ENCODE results near the gene MAGEB17.

DNA sequence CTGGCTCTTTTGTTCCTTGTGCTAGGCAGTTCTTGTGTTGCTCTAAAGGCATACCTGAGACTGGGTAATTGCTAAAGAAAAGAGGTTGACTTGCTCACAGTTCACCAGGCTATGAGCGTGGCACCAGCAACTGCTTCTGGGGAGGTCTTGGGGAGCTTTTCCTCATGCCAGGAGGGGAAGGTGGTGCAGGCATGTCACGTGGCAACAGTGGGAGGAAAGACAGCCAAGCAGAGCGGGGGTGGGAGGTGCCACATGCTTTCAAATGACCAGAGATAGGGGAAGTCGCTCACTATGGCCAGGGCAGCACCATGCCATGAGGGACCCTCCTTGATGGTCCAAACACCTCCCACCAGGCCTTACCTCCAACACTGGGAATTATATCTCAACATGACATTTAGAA lies 4.7 kb downstream of the MAGEB17 start:
- TF ChIP-seq EZH2 (IDR thresholded peaks at IDR 0.05), result no peak
- no peak for TF ChIP-seq POLR2AphosphoS5 (IDR thresholded peaks at IDR 0.05; ENCODE audit: borderline replicate concordance, low read depth, low read length)

Measured in SK-N-MC (cell line).